ENCODE data around the gene MYRIP.

Gene MYRIP

GRCh38 chr3:40143283-40144090, 334.1 kb downstream of the MYRIP start:
- no peak for DNase-seq

- DNase-seq = no peak
Measured at GRCh38 chr3:40148827-40149226, 339.4 kb downstream of the MYRIP start.

- DNase-seq = no peak
Measured at GRCh38 chr3:40152482-40153133, 343.2 kb downstream of the MYRIP start.

- no peak for DNase-seq
Measured at GRCh38 chr3:40160933-40161332, 351.5 kb downstream of the MYRIP start.

- no peak for DNase-seq
Measured at GRCh38 chr3:40162616-40163015, 353.2 kb downstream of the MYRIP start.

- DNase-seq = no peak
Measured at GRCh38 chr3:40166997-40167396, 357.6 kb downstream of the MYRIP start.

- DNase-seq = no peak
Measured at GRCh38 chr3:40167958-40168357, 358.5 kb downstream of the MYRIP start.

GRCh38 chr3:40169983-40170382, 360.6 kb downstream of the MYRIP start:
- DNase-seq = no peak

GRCh38 chr3:40170395-40170794, 361.0 kb downstream of the MYRIP start:
- no peak for DNase-seq

GRCh38 chr3:40172560-40172959, 363.2 kb downstream of the MYRIP start:
- DNase-seq = no peak

GRCh38 chr3:40173227-40173721, 363.9 kb downstream of the MYRIP start:
- no peak for DNase-seq

- no peak for DNase-seq
Measured at GRCh38 chr3:40178012-40178594, 368.7 kb downstream of the MYRIP start.

GRCh38 chr3:40179016-40179415, 369.6 kb downstream of the MYRIP start:
- DNase-seq = peak; percentile 40

GRCh38 chr3:40181182-40181581, 371.8 kb downstream of the MYRIP start:
- DNase-seq = no peak

GRCh38 chr3:40185029-40185695, 375.8 kb downstream of the MYRIP start:
- no peak for DNase-seq

GRCh38 chr3:40186508-40186907, 377.1 kb downstream of the MYRIP start:
- DNase-seq = no peak

- DNase-seq = no peak
Measured at GRCh38 chr3:40187945-40188344, 378.5 kb downstream of the MYRIP start.

GRCh38 chr3:40189118-40189517, 379.7 kb downstream of the MYRIP start:
- no peak for DNase-seq

- no peak for DNase-seq
Measured at GRCh38 chr3:40190056-40190455, 380.6 kb downstream of the MYRIP start.

GRCh38 chr3:40191251-40191650, 381.8 kb downstream of the MYRIP start:
- no peak for DNase-seq

GRCh38 chr3:40191850-40192448, 382.5 kb downstream of the MYRIP start:
- peak; percentile 61 for DNase-seq

GRCh38 chr3:40192628-40193027, 383.2 kb downstream of the MYRIP start:
- no peak for DNase-seq

GRCh38 chr3:40196966-40197365, 387.6 kb downstream of the MYRIP start:
- no peak for DNase-seq
